Colonic mucosa (tissue), 4 donors: ENCODE data around the gene CNNM1. TPM values are rescaled to one million over a fixed set of nuclear protein-coding genes. Genes with fewer than 3 reads are reported as not detected.

ENCODE experiments used
- DNase-seq: peaks from one replicate; pipeline ENCODE4 v3.0.0-alpha.2; 2020
- H3K27ac ChIP-seq: fragments of 200-600 bp; one replicate; pipeline ENCODE4 v1.8.0; 2021
- H3K27me3 ChIP-seq: fragments of 200-600 bp; one replicate; pipeline ENCODE4 v1.8.0; 2021
- H3K36me3 ChIP-seq: fragments of 200-600 bp; one replicate; pipeline ENCODE4 v1.8.0; 2021
- H3K4me1 ChIP-seq: fragments of 200-600 bp; one replicate; pipeline ENCODE4 v1.8.0; 2021; ENCODE audit warnings: mild to moderate bottlenecking
- H3K4me3 ChIP-seq: fragments of 200-600 bp; one replicate; pipeline ENCODE4 v1.8.0; 2021
- H3K9ac ChIP-seq, 2 donors: one replicate each; pipeline ENCODE4 v1.7.0; 2013; ENCODE audit warnings: control low read depth in 2 of 2, low read depth in 2 of 2, low read length in 2 of 2
- H3K9me3 ChIP-seq: fragments of 200-600 bp; one replicate; pipeline ENCODE4 v1.8.0; 2021
- intact Hi-C: fragments of 100-400 bp; cut with DNase I; formaldehyde crosslinking; loops from one replicate; pipeline ENCODE4 v1.14.1; 2022
- total RNA-seq, 2 donors: library from RNA; stranded (reverse); fragmentation: NEBNext Ultra II Directional in 1 of 2; extraction: Animal tissue kit (Norgen Biotek cat#: 25700) in 1 of 2; gene quantifications; one replicate each; pipeline ENCODE4 v1.2.1, GENCODE V29; 2021
- TF ChIP-seq, protein P1 (sequence below): fragments of 200-600 bp; IDR thresholded peaks from one replicate; pipeline ENCODE4 v1.8.0; 2022; ENCODE audit warnings: antibody characterized with exemption, mild to moderate bottlenecking
- donor health status: healthy.
- donor health status: DM: no; HTN: no; CAD: no.
- donor health status: DM: no; HTN: no; CAD: no.

Gene CNNM1
- total RNA-seq, 2 donors from 2014 or later, result 0.27 to 0.35 TPM

- H3K27me3 ChIP-seq, result no peaks in the 10 kb centered on the region
- no peaks in the 10 kb centered on the region for H3K9me3 ChIP-seq
- no peaks in the 10 kb centered on the region for H3K36me3 ChIP-seq
- DNase-seq, result no peak
- H3K27ac ChIP-seq, result no peak overlapping the region
- H3K4me3 ChIP-seq, result no peak overlapping the region
- no peak overlapping the region for H3K9ac ChIP-seq
- intact Hi-C loops, result no loop called here
- TF ChIP-seq, protein P1, sequence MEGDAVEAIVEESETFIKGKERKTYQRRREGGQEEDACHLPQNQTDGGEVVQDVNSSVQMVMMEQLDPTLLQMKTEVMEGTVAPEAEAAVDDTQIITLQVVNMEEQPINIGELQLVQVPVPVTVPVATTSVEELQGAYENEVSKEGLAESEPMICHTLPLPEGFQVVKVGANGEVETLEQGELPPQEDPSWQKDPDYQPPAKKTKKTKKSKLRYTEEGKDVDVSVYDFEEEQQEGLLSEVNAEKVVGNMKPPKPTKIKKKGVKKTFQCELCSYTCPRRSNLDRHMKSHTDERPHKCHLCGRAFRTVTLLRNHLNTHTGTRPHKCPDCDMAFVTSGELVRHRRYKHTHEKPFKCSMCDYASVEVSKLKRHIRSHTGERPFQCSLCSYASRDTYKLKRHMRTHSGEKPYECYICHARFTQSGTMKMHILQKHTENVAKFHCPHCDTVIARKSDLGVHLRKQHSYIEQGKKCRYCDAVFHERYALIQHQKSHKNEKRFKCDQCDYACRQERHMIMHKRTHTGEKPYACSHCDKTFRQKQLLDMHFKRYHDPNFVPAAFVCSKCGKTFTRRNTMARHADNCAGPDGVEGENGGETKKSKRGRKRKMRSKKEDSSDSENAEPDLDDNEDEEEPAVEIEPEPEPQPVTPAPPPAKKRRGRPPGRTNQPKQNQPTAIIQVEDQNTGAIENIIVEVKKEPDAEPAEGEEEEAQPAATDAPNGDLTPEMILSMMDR, result no peak
- H3K4me1 ChIP-seq, result no peaks in the 10 kb centered on the region
These were observed 18.5 kb downstream of the CNNM1 start for GRCh38 chr10:99347672-99348071.

- DNase-seq, result no peak
- H3K36me3 ChIP-seq, result no peaks in the 10 kb centered on the region
- TF ChIP-seq, protein P1, result no peak
These were observed 24.0 kb downstream of the CNNM1 start for GRCh38 chr10:99353182-99353581.

GRCh38 chr10:99357691-99358090 is 28.5 kb downstream of the CNNM1 start:
- intact Hi-C loops, result no loop called here
- Histone ChIP-seq H3K4me1 (no peaks in the 10 kb centered on the region), H3K27ac (no peak overlapping the region), H3K9me3 (no peaks in the 10 kb centered on the region), H3K9ac (no peak overlapping the region), H3K4me3 (no peak overlapping the region), H3K27me3 (no peaks in the 10 kb centered on the region), H3K36me3 (no peaks in the 10 kb centered on the region)
- DNase-seq, result no peak
- TF ChIP-seq, protein P1, result no peak

More at GRCh38 chr10:99353182-99353581, 24.0 kb downstream of the CNNM1 start:
- no peak overlapping the region for H3K27ac ChIP-seq
- intact Hi-C loops, result no loop called here
- H3K27me3 ChIP-seq, result no peaks in the 10 kb centered on the region
- H3K9me3 ChIP-seq, result no peaks in the 10 kb centered on the region
- H3K4me1 ChIP-seq, result no peaks in the 10 kb centered on the region
- no peak overlapping the region for H3K9ac ChIP-seq
- H3K4me3 ChIP-seq, result no peak overlapping the region

DNA sequence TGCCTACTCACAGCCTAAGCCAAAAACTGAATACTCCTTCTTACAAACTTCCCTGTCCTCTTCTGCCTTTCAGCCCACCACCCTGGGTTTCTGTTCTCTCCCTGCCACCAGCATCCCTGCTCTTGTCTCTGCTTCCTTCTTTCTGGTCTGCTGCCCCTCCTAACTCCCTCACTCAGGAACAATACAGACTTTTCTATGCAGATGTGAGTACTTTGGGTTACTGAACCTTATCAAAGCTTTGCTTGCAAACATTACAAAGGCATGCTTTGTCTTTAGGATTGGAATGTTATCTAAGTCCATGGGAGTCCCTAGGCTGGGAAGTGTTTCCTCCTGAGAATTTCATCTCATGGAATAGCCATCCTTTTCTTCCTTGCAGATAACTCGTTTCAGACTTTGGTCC is 28.9 kb downstream of the CNNM1 start:
- no peaks in the 10 kb centered on the region for H3K9me3 ChIP-seq
- no peak overlapping the region for H3K4me3 ChIP-seq
- H3K36me3 ChIP-seq, result no peaks in the 10 kb centered on the region
- no peak for DNase-seq
- intact Hi-C loops, result no loop called here
- TF ChIP-seq, protein P1, result no peak
- no peak overlapping the region for H3K9ac ChIP-seq
- no peaks in the 10 kb centered on the region for H3K27me3 ChIP-seq
- H3K27ac ChIP-seq, result no peak overlapping the region
- H3K4me1 ChIP-seq, result no peaks in the 10 kb centered on the region

GRCh38 chr10:99360934-99361333 is 31.8 kb downstream of the CNNM1 start:
- intact Hi-C loops, result no loop called here
- H3K9me3 ChIP-seq, result no peaks in the 10 kb centered on the region
- H3K9ac ChIP-seq, result no peak overlapping the region
- H3K27me3 ChIP-seq, result no peaks in the 10 kb centered on the region
- no peaks in the 10 kb centered on the region for H3K4me1 ChIP-seq
- no peaks in the 10 kb centered on the region for H3K36me3 ChIP-seq
- no peak overlapping the region for H3K4me3 ChIP-seq
- no peak for DNase-seq
- TF ChIP-seq, protein P1, result no peak
- H3K27ac ChIP-seq, result no peak overlapping the region

- no peaks in the 10 kb centered on the region for H3K36me3 ChIP-seq
- no peak overlapping the region for H3K9ac ChIP-seq
- H3K9me3 ChIP-seq, result no peaks in the 10 kb centered on the region
- no peak for DNase-seq
- TF ChIP-seq, protein P1, result no peak
- H3K4me3 ChIP-seq, result no peak overlapping the region
- intact Hi-C loops, result no loop called here
- H3K27me3 ChIP-seq, result no peaks in the 10 kb centered on the region
- no peaks in the 10 kb centered on the region for H3K4me1 ChIP-seq
- no peak overlapping the region for H3K27ac ChIP-seq
These were observed 35.0 kb downstream of the CNNM1 start for GRCh38 chr10:99364125-99364524.
